Activated CD8-positive, alpha-beta memory T cell treated with anti-CD3 and anti-CD28 coated beads for 24 hours (primary cell): ENCODE data around the gene HTR7.
"Not testable (repeated sequence)": the region's sequence is repeated elsewhere in the genome, so short reads cannot be mapped to it uniquely, and the experiment has no call there.

ENCODE experiments used
- DNase-seq: peaks from one replicate; pipeline ENCODE4 v3.0.0-alpha.2; 2020

The HTR7 gene

DNA sequence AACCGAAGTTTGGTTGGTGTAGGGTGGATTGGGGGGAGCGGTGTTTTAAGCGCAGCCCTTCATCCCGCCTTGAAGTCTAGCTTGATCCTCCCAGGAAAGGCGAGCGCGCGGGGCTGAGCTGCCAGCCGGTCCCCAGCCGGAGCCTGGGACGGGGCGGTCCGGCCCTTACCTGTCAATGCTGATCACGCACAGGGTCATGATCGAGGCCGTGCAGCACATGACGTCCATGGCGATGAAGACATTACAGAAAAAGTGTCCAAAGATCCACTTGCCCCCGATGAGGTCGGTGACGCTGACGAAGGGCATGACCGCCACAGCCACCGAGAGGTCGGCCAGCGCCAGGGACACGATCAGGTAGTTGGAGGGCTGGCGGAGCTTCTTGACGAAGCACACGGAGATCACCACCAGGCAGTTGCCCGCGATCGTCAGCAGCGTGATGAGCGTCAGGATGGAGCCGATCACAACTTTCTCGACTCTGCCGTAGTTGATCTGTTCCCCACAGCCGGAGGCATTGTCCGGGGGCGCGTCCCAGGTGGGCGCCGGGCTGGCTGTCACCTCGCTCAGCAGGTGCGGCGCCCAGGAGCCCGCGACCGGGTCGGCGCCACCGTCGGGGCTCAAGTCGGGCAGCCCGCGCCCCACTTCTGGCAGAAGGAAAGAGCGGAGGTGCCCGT is 740 bp downstream of the HTR7 start:
- DNase-seq, result peak; percentile 66

DNA sequence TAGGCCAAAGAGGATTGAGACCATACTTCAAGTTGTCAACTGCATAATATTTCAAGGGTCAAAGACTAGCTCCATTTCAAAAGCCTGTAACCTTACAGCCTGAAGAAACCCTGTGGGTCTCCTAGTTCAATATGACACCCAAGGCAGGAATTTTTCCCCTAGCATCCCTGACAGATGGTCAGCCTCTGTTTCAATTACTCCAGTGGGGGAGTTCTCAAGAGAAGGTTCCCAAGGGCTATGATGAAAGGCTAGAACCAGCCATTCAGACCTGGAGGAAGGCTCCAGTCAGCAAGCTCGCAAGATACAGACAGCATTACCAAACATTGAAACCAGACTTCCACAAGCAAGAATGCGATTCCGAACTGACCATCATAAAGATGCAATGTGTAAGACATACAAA is 1.6 kb downstream of the HTR7 start:
- no peak for DNase-seq

DNA sequence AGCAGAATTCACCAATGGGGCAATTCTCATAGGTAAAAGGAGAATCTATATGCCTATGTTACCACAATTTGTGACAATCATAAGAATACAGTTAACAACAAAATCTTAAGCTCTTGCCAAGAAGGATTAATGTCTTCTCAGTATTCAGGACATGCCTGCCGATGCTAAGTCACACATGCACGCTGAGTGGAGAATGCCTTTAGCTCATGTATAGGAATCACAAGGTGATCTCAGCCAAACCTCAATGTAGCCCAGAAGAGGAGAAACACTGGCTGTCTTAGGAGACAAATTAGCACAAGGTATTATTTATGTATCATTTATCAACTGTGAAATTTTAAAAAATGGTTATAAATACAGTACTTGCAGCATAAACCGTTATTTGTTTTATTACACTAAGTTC is 2.7 kb downstream of the HTR7 start:
- no peak for DNase-seq

DNA sequence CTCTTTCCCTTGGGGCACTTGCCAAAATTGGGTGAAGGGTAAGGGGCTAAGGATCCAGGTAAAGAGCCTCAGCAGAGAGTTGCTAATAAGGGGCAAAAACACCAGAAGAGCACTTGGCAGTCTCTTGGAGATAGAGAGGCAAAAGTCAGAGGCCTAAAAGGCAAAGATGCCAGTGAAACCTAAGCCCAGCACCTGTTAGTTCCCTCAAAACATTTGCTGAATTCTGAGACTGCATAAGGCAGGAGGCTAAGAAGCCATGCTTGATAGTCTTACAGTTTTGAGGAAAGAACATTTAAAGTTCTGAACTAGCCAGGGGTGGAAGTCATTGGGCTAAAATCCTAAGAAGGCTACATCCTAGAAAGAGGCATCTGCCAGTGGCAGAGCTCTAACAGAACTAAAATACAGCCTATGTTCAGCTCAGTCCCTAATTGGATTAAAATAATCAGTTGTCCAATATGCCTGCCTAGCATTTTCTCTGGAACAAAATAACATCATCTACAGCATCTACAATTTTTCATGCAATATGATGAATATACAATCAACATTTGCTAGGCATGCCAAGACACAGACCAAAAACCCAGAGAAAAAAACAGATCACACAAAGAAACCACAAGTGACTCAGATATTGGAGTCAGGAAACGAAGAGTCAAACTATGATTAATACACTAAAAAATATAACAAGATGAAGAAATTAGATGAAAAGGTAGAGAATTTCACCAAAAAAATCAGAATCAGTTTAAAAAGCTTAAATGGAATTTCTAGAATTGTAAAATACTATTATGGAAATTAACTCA is 7.7 kb downstream of the HTR7 start:
- DNase-seq, result no peak

- DNase-seq, result no peak
Observed at GRCh38 chr10:90847436-90847835, 10.4 kb downstream of the HTR7 start.

DNA sequence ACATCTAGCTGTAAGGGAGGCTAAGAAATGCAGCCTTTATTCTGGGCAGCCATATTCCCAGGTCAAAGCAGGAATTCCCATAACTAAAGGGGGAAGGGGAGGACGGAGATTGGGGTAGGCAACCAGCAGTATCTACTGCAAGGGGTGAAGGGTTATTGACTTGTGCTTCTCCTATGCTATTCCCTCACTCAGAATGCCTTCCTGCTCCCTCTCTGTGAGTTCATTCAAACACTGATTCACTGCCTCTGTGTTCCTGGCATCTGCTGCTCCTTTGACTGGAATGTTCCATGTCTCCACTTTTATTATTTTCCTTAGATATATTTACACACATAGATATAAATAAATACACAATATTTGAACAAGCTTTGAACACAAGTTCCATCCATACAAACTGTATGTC is 11.1 kb downstream of the HTR7 start:
- no peak for DNase-seq

DNA sequence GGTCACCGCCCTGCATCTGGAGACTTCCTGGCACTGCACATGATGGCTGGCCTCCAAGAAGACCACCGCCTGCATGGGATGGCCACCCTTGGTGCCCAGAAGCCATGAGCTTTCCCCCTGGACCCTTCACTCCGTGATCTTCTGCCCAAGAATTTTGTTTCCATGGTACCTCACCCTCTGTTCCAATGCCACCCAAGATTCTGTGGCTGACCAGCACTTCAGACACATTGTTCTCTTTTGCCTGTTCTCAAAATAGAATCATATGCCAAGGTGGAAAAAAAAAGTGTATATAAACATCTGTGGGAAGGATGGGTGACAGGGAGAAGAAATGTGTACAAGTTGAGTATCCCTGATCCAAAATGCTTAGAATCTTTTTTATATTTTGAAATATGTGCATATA is 12.1 kb downstream of the HTR7 start:
- DNase-seq, result no peak

GRCh38 chr10:90842725-90843124 is 15.1 kb downstream of the HTR7 start:
- no peak for DNase-seq

- no peak for DNase-seq
Observed at GRCh38 chr10:90837486-90837885, 20.4 kb downstream of the HTR7 start.

DNA sequence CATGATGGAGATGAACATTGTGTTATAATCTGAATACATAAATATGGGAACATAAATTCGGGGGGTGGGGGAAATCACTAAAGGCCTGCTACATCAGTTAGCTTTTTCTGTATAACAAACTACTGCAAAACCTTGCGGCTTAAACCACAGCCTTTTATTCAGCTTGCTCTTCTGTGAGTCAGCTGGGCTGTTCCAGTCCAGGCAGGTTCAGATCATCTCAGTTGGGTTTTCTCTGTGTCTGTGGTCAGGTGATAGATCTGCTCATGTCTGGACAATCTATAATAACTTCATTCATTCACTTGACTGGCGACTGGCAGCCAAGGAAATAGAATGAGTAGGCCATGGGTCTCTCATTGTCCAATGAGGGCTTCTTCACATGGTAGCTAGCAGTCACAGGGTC is 23.5 kb downstream of the HTR7 start:
- no peak for DNase-seq

- DNase-seq, result no peak
Observed at GRCh38 chr10:90832111-90832510, 25.7 kb downstream of the HTR7 start.

- DNase-seq, result no peak
Observed at GRCh38 chr10:90822508-90822907, 35.3 kb downstream of the HTR7 start.

GRCh38 chr10:90821864-90822263 is 36.0 kb downstream of the HTR7 start:
- DNase-seq, result not testable (repeated sequence)

DNA sequence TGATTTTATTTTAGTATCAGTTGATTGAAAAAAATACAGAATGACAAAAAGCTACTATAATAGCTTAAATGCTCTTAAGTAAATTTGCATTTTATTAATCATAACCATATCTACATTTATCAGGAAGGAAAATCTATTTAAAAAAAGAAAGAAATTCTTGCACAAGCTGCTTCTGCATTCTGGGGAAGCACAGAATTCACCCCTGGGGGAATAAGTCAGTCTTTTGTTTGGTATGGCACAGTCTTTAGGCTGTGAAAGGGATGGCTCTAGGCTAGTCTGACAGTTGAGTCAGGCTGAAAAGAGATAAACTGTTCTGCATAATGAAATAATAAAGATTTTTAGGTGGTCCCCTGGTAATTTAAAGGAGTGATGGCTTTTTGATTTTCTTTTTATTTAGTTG is 37.9 kb downstream of the HTR7 start:
- no peak for DNase-seq

DNA sequence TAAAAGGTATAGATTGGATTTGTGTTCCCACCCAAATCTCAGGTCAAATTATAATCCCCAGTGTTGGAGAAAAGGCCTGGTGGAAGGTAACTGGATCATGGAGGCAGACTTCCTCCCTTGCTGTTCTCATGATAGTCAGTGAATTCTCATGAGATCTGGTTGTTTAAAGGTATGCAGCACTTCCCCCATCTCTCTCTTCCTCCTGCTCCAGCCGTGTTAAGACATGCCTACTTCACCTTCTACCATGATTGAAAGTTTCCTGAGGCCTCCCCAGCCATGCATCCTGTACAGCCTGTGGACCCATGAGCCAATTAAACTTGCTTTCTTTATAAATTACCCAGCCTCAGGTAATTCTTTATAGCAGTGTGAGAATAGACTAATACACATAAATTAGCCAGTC is 39.1 kb downstream of the HTR7 start:
- DNase-seq, result no peak

DNA sequence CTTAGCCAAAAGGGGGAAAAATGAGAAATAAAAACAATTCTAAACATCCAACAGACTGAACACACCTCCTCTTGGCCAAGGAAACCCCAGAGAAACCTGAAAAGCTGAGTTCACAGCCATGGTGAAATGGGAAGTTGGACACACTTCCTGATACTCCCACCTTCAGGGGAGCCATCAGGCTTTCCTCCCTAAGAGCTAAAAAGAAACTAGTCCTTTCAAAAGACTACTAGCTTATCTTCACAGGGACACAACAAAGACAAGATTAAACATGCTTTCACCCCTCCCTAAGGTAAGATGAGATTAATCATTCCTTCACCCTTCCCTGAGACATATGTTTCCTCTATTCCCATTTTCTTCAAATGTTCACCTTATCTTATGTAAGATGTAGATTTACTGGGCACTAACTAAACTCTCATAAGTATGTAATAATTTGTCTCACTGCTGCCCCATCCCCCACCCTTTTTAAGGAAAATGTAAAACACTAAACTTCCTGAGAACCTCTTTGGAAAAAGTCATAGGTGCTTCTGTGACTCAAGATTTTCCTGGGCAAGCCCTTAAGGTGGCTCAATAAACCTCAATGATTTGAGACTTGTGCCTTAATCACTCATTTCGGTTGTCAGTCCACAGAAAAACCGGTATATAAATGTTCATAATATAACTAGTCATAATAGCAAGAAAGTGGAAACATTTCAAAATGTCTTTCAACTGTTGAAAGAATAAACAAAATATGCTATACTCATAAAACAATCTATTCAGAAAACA is 40.5 kb downstream of the HTR7 start:
- DNase-seq, result no peak

DNA sequence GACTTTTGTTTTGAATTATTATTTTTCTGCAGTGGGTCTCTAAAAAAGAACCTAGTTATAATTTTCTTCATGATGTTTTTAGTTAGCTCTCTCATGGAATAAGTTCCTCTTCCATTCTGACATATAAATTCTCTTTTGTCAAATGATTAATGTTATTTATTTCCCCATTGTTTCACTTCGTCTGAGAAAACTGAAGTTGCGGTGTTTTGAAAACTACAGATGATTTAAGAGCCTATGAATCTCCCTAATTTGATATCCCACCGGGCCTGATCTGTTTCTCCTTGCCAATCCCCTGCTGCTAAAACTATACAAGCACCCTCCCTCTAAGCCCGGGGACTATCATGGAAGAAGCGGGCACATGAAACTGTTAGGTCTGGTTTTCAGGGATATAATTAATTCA is 41.4 kb downstream of the HTR7 start:
- DNase-seq, result no peak

DNA sequence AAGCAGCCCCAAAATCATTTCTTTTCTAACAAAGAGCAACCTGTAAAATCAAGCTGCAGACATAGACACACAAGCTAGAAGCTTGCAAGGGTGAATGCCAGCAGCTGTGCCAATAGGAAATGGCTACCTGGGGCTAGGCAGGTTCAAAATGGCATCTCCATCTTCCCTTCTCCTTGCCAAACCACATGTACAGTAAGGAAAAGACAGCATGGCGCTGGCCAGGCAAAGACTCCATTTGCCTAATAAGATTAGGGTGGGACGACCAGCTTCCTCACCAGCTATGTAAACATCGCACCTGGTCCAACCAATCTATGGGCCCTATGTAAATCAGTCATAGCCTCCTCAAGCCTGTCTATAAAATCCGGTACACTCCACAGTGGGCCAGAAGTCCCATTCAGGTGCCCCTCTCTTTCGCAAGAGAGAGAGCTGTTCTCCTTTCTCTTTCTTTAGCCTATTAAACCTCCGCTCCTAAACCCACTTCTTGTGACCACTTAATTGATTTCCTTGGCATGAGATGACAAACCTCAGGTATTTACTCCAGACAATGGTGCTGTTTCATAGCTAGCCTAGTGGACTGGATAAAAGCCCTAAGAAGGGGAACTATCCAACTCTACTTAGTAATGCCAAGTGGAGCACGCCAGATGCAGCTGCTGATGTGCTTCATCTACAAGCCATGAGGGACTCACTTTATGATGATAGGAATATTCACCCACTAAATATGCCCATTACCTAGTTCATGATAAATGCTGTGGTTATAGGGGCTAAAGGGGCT is 44.1 kb downstream of the HTR7 start:
- no peak for DNase-seq

GRCh38 chr10:90807106-90807505 is 50.7 kb downstream of the HTR7 start:
- not testable (repeated sequence) for DNase-seq

DNA sequence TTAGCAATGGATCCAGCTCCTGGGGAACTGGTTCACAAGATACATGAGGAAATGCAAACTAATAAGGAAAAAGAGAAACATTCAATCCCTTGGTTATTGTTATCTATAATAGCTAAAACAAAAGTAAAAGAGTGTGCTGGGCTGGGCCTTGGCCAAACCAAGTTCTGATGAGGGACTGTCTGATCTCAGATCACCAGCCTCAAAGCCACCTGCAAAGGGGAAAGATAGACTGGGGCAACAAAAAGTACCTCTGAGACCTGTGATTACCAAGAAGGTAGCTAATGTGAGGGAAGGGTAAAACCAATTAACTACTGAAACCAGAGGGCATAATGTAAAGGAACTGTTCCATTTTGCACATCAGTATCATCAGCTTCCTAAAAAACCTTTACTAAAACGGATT is 51.2 kb downstream of the HTR7 start:
- no peak for DNase-seq

- no peak for DNase-seq
Observed at GRCh38 chr10:90805206-90805605, 52.6 kb downstream of the HTR7 start.

- no peak for DNase-seq
Observed at GRCh38 chr10:90804354-90804753, 53.5 kb downstream of the HTR7 start.

DNA sequence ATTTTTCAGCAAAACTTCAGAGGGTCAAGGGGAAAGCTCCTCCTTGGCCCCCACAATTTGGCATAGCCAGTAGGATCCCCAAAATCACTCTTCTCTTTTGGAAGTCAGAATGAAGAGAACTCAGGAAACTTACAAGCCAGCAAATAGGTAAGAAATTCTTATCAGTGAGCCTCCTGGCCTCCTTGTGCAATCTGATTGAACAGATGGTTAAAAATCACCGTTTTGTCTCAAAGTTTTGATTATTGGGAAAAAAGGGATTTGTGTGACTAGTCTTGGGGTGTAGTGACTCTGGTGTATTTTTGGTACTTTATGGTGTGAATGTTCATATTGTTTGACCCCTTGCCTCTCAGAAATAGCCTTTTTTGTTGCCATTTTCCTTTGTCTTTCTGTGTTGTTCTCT is 56.2 kb downstream of the HTR7 start:
- DNase-seq, result no peak
